Islet of Langerhans (tissue), 1 donor: Measurements from ENCODE around the gene TMEM164.

Source experiments
- FAIRE-seq: peaks from one replicate; lab custom pipeline; 2011; peaks lifted over from hg19 to GRCh38; lab: Jason Lieb, UNC

Gene TMEM164

GRCh38 chrX:110168585-110168984 lies 165.7 kb downstream of the TMEM164 start:
- FAIRE-seq = no peak

GRCh38 chrX:110170029-110170428 lies 167.1 kb downstream of the TMEM164 start:
- FAIRE-seq = no peak

GRCh38 chrX:110171442-110171841 lies 168.5 kb downstream of the TMEM164 start:
- FAIRE-seq = no peak

GRCh38 chrX:110172215-110172614 lies 169.3 kb downstream of the TMEM164 start:
- no peak for FAIRE-seq

GRCh38 chrX:110173192-110174175 lies 170.6 kb downstream of the TMEM164 start:
- no peak for FAIRE-seq

- FAIRE-seq = no peak
These were observed 172.2 kb downstream of the TMEM164 start for GRCh38 chrX:110175146-110175545.

- FAIRE-seq = no peak
These were observed 172.8 kb downstream of the TMEM164 start for GRCh38 chrX:110175696-110176095.

GRCh38 chrX:110178179-110178865 lies 175.4 kb downstream of the TMEM164 start:
- no peak for FAIRE-seq

GRCh38 chrX:110180176-110180927 lies 177.4 kb downstream of the TMEM164 start:
- FAIRE-seq = no peak

GRCh38 chrX:110180928-110181310 lies 178.0 kb downstream of the TMEM164 start:
- FAIRE-seq = no peak

GRCh38 chrX:110181459-110182137 lies 178.7 kb downstream of the TMEM164 start:
- FAIRE-seq = no peak

GRCh38 chrX:110182362-110182761 lies 179.4 kb downstream of the TMEM164 start:
- FAIRE-seq = no peak

GRCh38 chrX:110182865-110183264 lies 180.0 kb downstream of the TMEM164 start:
- no peak for FAIRE-seq

GRCh38 chrX:110183314-110183713 lies 180.4 kb downstream of the TMEM164 start:
- no peak for FAIRE-seq

- FAIRE-seq = no peak
These were observed 186.0 kb downstream of the TMEM164 start for GRCh38 chrX:110188701-110189558.

GRCh38 chrX:110192516-110192915 lies 189.6 kb downstream of the TMEM164 start:
- no peak for FAIRE-seq

GRCh38 chrX:110194977-110195376 lies 192.1 kb downstream of the TMEM164 start:
- no peak for FAIRE-seq

GRCh38 chrX:110201799-110202198 lies 198.9 kb downstream of the TMEM164 start:
- FAIRE-seq = no peak

- FAIRE-seq = no peak
These were observed 202.1 kb downstream of the TMEM164 start for GRCh38 chrX:110204986-110205385.

- FAIRE-seq = no peak
These were observed 205.2 kb downstream of the TMEM164 start for GRCh38 chrX:110208092-110208491.
